ENCODE measurements around the gene KCNQ5.

KCNQ5 gene

GRCh38 chr6:72842140-72842539 is 220.3 kb downstream of the KCNQ5 start:
- no peak overlapping the region for H3K18ac ChIP-seq (ENCODE audit: low read length)
- no peak overlapping the region for H3K4me3 ChIP-seq (ENCODE audit: low read length in 2 of 2)
- H2BK120ac ChIP-seq (ENCODE audit: low read depth, low read length): no peak overlapping the region
- H3K9ac ChIP-seq (ENCODE audit: low read depth, low read length, poor library complexity): no peak overlapping the region
- H3K36me3 ChIP-seq (replicated peaks in 1 of 2; ENCODE audit: control insufficient read depth in 2 of 2, insufficient read depth in 2 of 2, low read length in 2 of 2): no peaks in the 10 kb centered on the region
- H2BK5ac ChIP-seq (ENCODE audit: low read length): no peak overlapping the region
- H3K27me3 ChIP-seq (ENCODE audit: control insufficient read depth in 3 of 3, insufficient read depth in 3 of 3, low read depth in 1 of 3, low read length in 3 of 3): no peaks in the 10 kb centered on the region
- no peak overlapping the region for H2AFZ ChIP-seq (ENCODE audit: low read length)
- no peak for DNase-seq (ENCODE audit: low spot score)
- H2BK12ac ChIP-seq (ENCODE audit: low read length): no peak overlapping the region
- H4K8ac ChIP-seq (ENCODE audit: low read depth, low read length): no peak overlapping the region
- no peak overlapping the region for H3K14ac ChIP-seq (ENCODE audit: low read length)
- no peak overlapping the region for H3K4ac ChIP-seq (ENCODE audit: low read length)
- no peak overlapping the region for H3K4me2 ChIP-seq (ENCODE audit: insufficient read depth, low read length, poor library complexity, severe bottlenecking)
- no peak overlapping the region for H4K91ac ChIP-seq (ENCODE audit: low read depth, low read length, poor library complexity)
- H3K79me1 ChIP-seq (ENCODE audit: low read depth, low read length): no peaks in the 10 kb centered on the region
- H2AK5ac ChIP-seq (ENCODE audit: low read depth, low read length): no peak overlapping the region
- no peak overlapping the region for H2BK15ac ChIP-seq (ENCODE audit: low read length)
- WGBS, 2 donors (ENCODE audit: extremely low coverage in 2 of 2, insufficient read length in 2 of 2, insufficient replicate concordance in 1 of 2): no CpG with 5 or more reads among the region's 4 CpGs
- no peaks in the 10 kb centered on the region for H3K9me3 ChIP-seq (replicated peaks in 1 of 2; ENCODE audit: control insufficient read depth in 2 of 2, insufficient read depth in 1 of 2, low read depth in 1 of 2, low read length in 2 of 2)
- no peak overlapping the region for H3K23ac ChIP-seq (ENCODE audit: low read depth, low read length, poor library complexity)
- H3K27ac ChIP-seq (replicated peaks; ENCODE audit: low read length): no peak overlapping the region
- H3K4me1 ChIP-seq (ENCODE audit: control insufficient read depth in 2 of 2, insufficient read depth in 1 of 2, low read depth in 1 of 2, low read length in 2 of 2): no peaks in the 10 kb centered on the region

GRCh38 chr6:72844614-72845013 is 222.8 kb downstream of the KCNQ5 start:
- no peak overlapping the region for H3K4me3 ChIP-seq (ENCODE audit: low read length in 2 of 2)
- H3K9me3 ChIP-seq (replicated peaks in 1 of 2; ENCODE audit: control insufficient read depth in 2 of 2, insufficient read depth in 1 of 2, low read depth in 1 of 2, low read length in 2 of 2): no peaks in the 10 kb centered on the region
- no peak overlapping the region for H2AFZ ChIP-seq (ENCODE audit: low read length)
- H2BK12ac ChIP-seq (ENCODE audit: low read length): no peak overlapping the region
- H3K4me1 ChIP-seq (ENCODE audit: control insufficient read depth in 2 of 2, insufficient read depth in 1 of 2, low read depth in 1 of 2, low read length in 2 of 2): no peaks in the 10 kb centered on the region
- H2BK5ac ChIP-seq (ENCODE audit: low read length): no peak overlapping the region
- no peak overlapping the region for H3K18ac ChIP-seq (ENCODE audit: low read length)
- H2BK15ac ChIP-seq (ENCODE audit: low read length): no peak overlapping the region
- H2BK120ac ChIP-seq (ENCODE audit: low read depth, low read length): no peak overlapping the region
- no peak overlapping the region for H2AK5ac ChIP-seq (ENCODE audit: low read depth, low read length)
- no peak for DNase-seq (ENCODE audit: low spot score)
- H3K9ac ChIP-seq (ENCODE audit: low read depth, low read length, poor library complexity): no peak overlapping the region
- no peak overlapping the region for H3K4ac ChIP-seq (ENCODE audit: low read length)
- no peaks in the 10 kb centered on the region for H3K79me1 ChIP-seq (ENCODE audit: low read depth, low read length)
- WGBS, 2 donors (ENCODE audit: extremely low coverage in 2 of 2, insufficient read length in 2 of 2, insufficient replicate concordance in 1 of 2): no CpG with 5 or more reads among the region's 4 CpGs
- H4K8ac ChIP-seq (ENCODE audit: low read depth, low read length): no peak overlapping the region
- no peak overlapping the region for H4K91ac ChIP-seq (ENCODE audit: low read depth, low read length, poor library complexity)
- no peak overlapping the region for H3K14ac ChIP-seq (ENCODE audit: low read length)
- H3K27ac ChIP-seq (replicated peaks; ENCODE audit: low read length): no peak overlapping the region
- H3K4me2 ChIP-seq (ENCODE audit: insufficient read depth, low read length, poor library complexity, severe bottlenecking): no peak overlapping the region
- no peaks in the 10 kb centered on the region for H3K27me3 ChIP-seq (ENCODE audit: control insufficient read depth in 3 of 3, insufficient read depth in 3 of 3, low read depth in 1 of 3, low read length in 3 of 3)
- no peaks in the 10 kb centered on the region for H3K36me3 ChIP-seq (replicated peaks in 1 of 2; ENCODE audit: control insufficient read depth in 2 of 2, insufficient read depth in 2 of 2, low read length in 2 of 2)
- H3K23ac ChIP-seq (ENCODE audit: low read depth, low read length, poor library complexity): no peak overlapping the region

DNA sequence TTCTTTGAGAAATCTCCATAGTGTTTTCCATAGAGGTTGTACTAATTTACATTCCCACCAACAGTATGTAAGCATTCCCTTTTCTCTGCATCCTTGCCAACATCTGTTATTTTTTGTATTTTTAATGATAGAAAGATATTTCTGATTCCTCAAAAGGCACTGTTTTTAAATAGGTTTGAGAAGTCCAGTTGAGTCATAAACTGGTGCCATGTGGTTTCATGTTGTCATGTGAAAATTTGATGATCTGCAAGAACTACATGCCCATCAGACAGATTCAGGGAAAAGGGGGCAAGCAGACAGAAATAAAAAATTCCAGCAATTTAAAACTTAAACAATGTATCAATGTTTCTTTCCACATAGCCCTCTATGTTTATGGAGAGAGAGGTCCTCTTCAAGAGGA is 227.5 kb downstream of the KCNQ5 start:
- H2AK5ac ChIP-seq (ENCODE audit: low read depth, low read length): no peak overlapping the region
- H3K4me2 ChIP-seq (ENCODE audit: insufficient read depth, low read length, poor library complexity, severe bottlenecking): no peak overlapping the region

GRCh38 chr6:72850040-72850439 is 228.2 kb downstream of the KCNQ5 start:
- no peak overlapping the region for H3K14ac ChIP-seq (ENCODE audit: low read length)
- H4K91ac ChIP-seq (ENCODE audit: low read depth, low read length, poor library complexity): no peak overlapping the region
- no CpG with 5 or more reads among the region's 2 CpGs for WGBS, 2 donors (ENCODE audit: extremely low coverage in 2 of 2, insufficient read length in 2 of 2, insufficient replicate concordance in 1 of 2)
- H3K23ac ChIP-seq (ENCODE audit: low read depth, low read length, poor library complexity): no peak overlapping the region
- H3K18ac ChIP-seq (ENCODE audit: low read length): no peak overlapping the region
- no peak overlapping the region for H2BK5ac ChIP-seq (ENCODE audit: low read length)
- H2AFZ ChIP-seq (ENCODE audit: low read length): no peak overlapping the region
- no peak overlapping the region for H2BK12ac ChIP-seq (ENCODE audit: low read length)
- H2BK120ac ChIP-seq (ENCODE audit: low read depth, low read length): no peak overlapping the region
- no peak overlapping the region for H3K4me3 ChIP-seq (ENCODE audit: low read length in 2 of 2)
- no peaks in the 10 kb centered on the region for H3K79me1 ChIP-seq (ENCODE audit: low read depth, low read length)
- H3K9ac ChIP-seq (ENCODE audit: low read depth, low read length, poor library complexity): no peak overlapping the region
- H3K4me1 ChIP-seq (ENCODE audit: control insufficient read depth in 2 of 2, insufficient read depth in 1 of 2, low read depth in 1 of 2, low read length in 2 of 2): no peaks in the 10 kb centered on the region
- H2AK5ac ChIP-seq (ENCODE audit: low read depth, low read length): no peak overlapping the region
- H4K8ac ChIP-seq (ENCODE audit: low read depth, low read length): no peak overlapping the region
- no peaks in the 10 kb centered on the region for H3K36me3 ChIP-seq (replicated peaks in 1 of 2; ENCODE audit: control insufficient read depth in 2 of 2, insufficient read depth in 2 of 2, low read length in 2 of 2)
- H3K9me3 ChIP-seq (replicated peaks in 1 of 2; ENCODE audit: control insufficient read depth in 2 of 2, insufficient read depth in 1 of 2, low read depth in 1 of 2, low read length in 2 of 2): no peaks in the 10 kb centered on the region
- H3K4ac ChIP-seq (ENCODE audit: low read length): no peak overlapping the region
- no peak overlapping the region for H3K4me2 ChIP-seq (ENCODE audit: insufficient read depth, low read length, poor library complexity, severe bottlenecking)
- H3K27ac ChIP-seq (replicated peaks; ENCODE audit: low read length): no peak overlapping the region
- no peaks in the 10 kb centered on the region for H3K27me3 ChIP-seq (ENCODE audit: control insufficient read depth in 3 of 3, insufficient read depth in 3 of 3, low read depth in 1 of 3, low read length in 3 of 3)
- H2BK15ac ChIP-seq (ENCODE audit: low read length): no peak overlapping the region
- DNase-seq (ENCODE audit: low spot score): no peak

More for the DNA sequence above, 227.5 kb downstream of the KCNQ5 start:
- H3K4me3 ChIP-seq (ENCODE audit: low read length in 2 of 2): no peak overlapping the region
- no peak overlapping the region for H2BK120ac ChIP-seq (ENCODE audit: low read depth, low read length)
- H3K4ac ChIP-seq (ENCODE audit: low read length): no peak overlapping the region
- no peak for DNase-seq (ENCODE audit: low spot score)
- H3K27ac ChIP-seq (replicated peaks; ENCODE audit: low read length): no peak overlapping the region
- H3K14ac ChIP-seq (ENCODE audit: low read length): no peak overlapping the region
- no peak overlapping the region for H3K18ac ChIP-seq (ENCODE audit: low read length)
- H4K8ac ChIP-seq (ENCODE audit: low read depth, low read length): no peak overlapping the region
- no peaks in the 10 kb centered on the region for H3K9me3 ChIP-seq (replicated peaks in 1 of 2; ENCODE audit: control insufficient read depth in 2 of 2, insufficient read depth in 1 of 2, low read depth in 1 of 2, low read length in 2 of 2)
- H4K91ac ChIP-seq (ENCODE audit: low read depth, low read length, poor library complexity): no peak overlapping the region
- no peaks in the 10 kb centered on the region for H3K27me3 ChIP-seq (ENCODE audit: control insufficient read depth in 3 of 3, insufficient read depth in 3 of 3, low read depth in 1 of 3, low read length in 3 of 3)
- no peaks in the 10 kb centered on the region for H3K79me1 ChIP-seq (ENCODE audit: low read depth, low read length)
- H3K4me1 ChIP-seq (ENCODE audit: control insufficient read depth in 2 of 2, insufficient read depth in 1 of 2, low read depth in 1 of 2, low read length in 2 of 2): no peaks in the 10 kb centered on the region
- no peak overlapping the region for H3K23ac ChIP-seq (ENCODE audit: low read depth, low read length, poor library complexity)
- no peak overlapping the region for H2BK5ac ChIP-seq (ENCODE audit: low read length)
- no peaks in the 10 kb centered on the region for H3K36me3 ChIP-seq (replicated peaks in 1 of 2; ENCODE audit: control insufficient read depth in 2 of 2, insufficient read depth in 2 of 2, low read length in 2 of 2)
- no peak overlapping the region for H2AFZ ChIP-seq (ENCODE audit: low read length)
- H3K9ac ChIP-seq (ENCODE audit: low read depth, low read length, poor library complexity): no peak overlapping the region
- no peak overlapping the region for H2BK15ac ChIP-seq (ENCODE audit: low read length)
- H2BK12ac ChIP-seq (ENCODE audit: low read length): no peak overlapping the region
